OCI-LY7 (cell line): ENCODE data around the gene LRRTM1.

Experiments
- CTCF ChIP-seq: fragments of 200-600 bp; sonication (generic); conservative IDR thresholded peaks from 2 replicates; pipeline ENCODE4 v1.5.1; 2014; ENCODE audit warnings: mild to moderate bottlenecking, antibody characterized with exemption, low read length, moderate library complexity, mixed read lengths
- EZH2phosphoT487 ChIP-seq: fragments of 200-600 bp; sonication (generic); IDR thresholded peaks from 2 replicates; pipeline ENCODE4 v1.6.1; 2018; ENCODE audit warnings: low read depth, borderline replicate concordance, mild to moderate bottlenecking, mixed run types, antibody characterized with exemption, low read length, moderate library complexity, mixed read lengths

DNA sequence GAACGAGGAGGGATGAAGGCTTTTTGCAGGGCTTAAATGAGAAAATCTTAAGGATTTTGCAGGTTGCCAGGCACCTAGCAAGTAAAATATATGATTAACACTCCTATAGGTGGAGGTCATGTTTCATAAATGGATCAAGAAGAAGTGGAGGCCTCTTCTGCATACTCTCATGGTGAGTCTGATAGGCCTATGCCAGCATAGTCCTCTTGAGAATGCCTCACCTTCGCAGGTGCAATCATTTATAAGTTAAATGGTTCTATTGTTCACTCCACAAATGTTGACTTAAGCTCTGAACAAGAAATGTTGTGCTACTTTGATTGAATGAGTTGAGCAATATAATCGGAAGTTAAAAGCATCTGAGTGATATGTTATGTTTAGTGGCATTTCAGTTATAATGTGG, 12.1 kb downstream of the LRRTM1 start:
- TF ChIP-seq CTCF, result no peak
- TF ChIP-seq EZH2phosphoT487, result no peak
